Upper lobe of left lung (tissue), 6 donors: ENCODE results near the gene RNF31. TPM values are rescaled to one million over a fixed set of nuclear protein-coding genes. Genes with fewer than 3 reads are reported as not detected.
A peak's percentile ranks its signal among the peaks of the same experiment; 100 is the strongest.

Source experiments
- ATAC-seq, 2 donors: fragments of 200-7000 bp; cut with Tn5 transposase; one replicate each; pipeline ENCODE4 v1.9.1; 2022; ENCODE audit warnings: mild to moderate bottlenecking in 2 of 2, moderate library complexity in 2 of 2; ENCODE audit not compliant: low FRiP score in 2 of 2
- DNase-seq, 2 donors: peaks; one replicate each; pipeline ENCODE4 v3.0.0-alpha.2; 2019 to 2020
- H3K27ac ChIP-seq, 4 donors: fragments of 200-600 bp; sonication (generic); one replicate each; pipeline ENCODE4 v1.5.1; 2016 to 2019
- H3K27me3 ChIP-seq, 4 donors: fragments of 200-600 bp; sonication (generic); one replicate each; pipeline ENCODE4 v1.5.1; 2017 to 2019
- H3K36me3 ChIP-seq, 4 donors: fragments of 200-600 bp; sonication (generic); one replicate each; pipeline ENCODE4 v1.5.1; 2016 to 2019
- H3K4me1 ChIP-seq, 4 donors: fragments of 200-600 bp; sonication (generic); one replicate each; pipeline ENCODE4 v1.5.1; 2018 to 2019
- H3K4me3 ChIP-seq, 4 donors: fragments of 200-600 bp; sonication (generic); one replicate each; pipeline ENCODE4 v1.5.1; 2017 to 2019; ENCODE audit warnings: mild to moderate bottlenecking in 2 of 4, moderate library complexity in 1 of 4
- H3K9me3 ChIP-seq, 4 donors: fragments of 200-600 bp; sonication (generic); one replicate each; pipeline ENCODE4 v1.5.1; 2018 to 2019
- EP300 ChIP-seq, 4 donors: sonication (generic); formaldehyde crosslinking; IDR thresholded peaks; one replicate each; pipeline ENCODE4 v1.5.1; 2017; ENCODE audit warnings: antibody characterized with exemption in 4 of 4, control low read depth in 2 of 4
- POLR2A ChIP-seq, 4 donors: fragments of 450-650 bp; IDR thresholded peaks; one replicate each; pipeline ENCODE4 v1.5.1; 2016 to 2017; ENCODE audit warnings: antibody characterized with exemption in 4 of 4, mild to moderate bottlenecking in 2 of 4
- POLR2AphosphoS5 ChIP-seq, 2 donors: sonication (generic); formaldehyde crosslinking; IDR thresholded peaks; one replicate each; pipeline ENCODE4 v1.5.1; 2017; ENCODE audit warnings: antibody characterized with exemption in 2 of 2
- WGBS, 2 donors: methylation state at CpG; one replicate each; pipeline ENCODE4 v1.1.5; 2017 to 2018; 5-methylcytosine and 5-hydroxymethylcytosine counted together
- total RNA-seq, 6 donors: library from RNA; depleted of rRNA in 4 of 6; stranded (reverse); fragments of >200 nt in 4 of 6; gene quantifications; one replicate each; pipeline versions ENCODE4 v1.1.0 to v1.2.1, GENCODE V29; 2016 to 2021
- TF ChIP-seq, protein P1 (sequence below), 6 experiments: fragments of 450-650 bp in 4 of 6; fragments of 200-600 bp in 2 of 6; sonication (generic) in 2 of 6; IDR thresholded peaks; one replicate each; pipeline ENCODE4 v1.5.1; 2016 to 2019; ENCODE audit warnings: antibody characterized with exemption in 6 of 6
- donor health status: DM: no; HTN: no; CAD: no; lungs with moderate emphysema.
- donor health status: DM: no; HTN: yes; CAD: no; lungs with severe emphysema.

RNF31 gene
- total RNA-seq, 6 donors from 2014 or later: 52.1 to 173 (median 63.9) TPM

GRCh38 chr14:24123424-24124417 is 23.6 kb upstream of the RNF31 start:
- Histone ChIP-seq H3K27ac (no peak overlapping the region), H3K36me3 (peaks cover 38 to 57% (median 50%) of the 10 kb centered on the region in 4 donors), H3K4me1 (no peaks in the 10 kb centered on the region), H3K4me3 (no peak overlapping the region), H3K27me3 (no peaks in the 10 kb centered on the region), H3K9me3 (no peaks in the 10 kb centered on the region)
- 86% methylated on average over 9 of the region's 9 CpGs for WGBS, 2 donors
- ATAC-seq (peak in 1 of 2 donors; percentile 28), DNase-seq (no peak)
- TF ChIP-seq POLR2A (IDR thresholded peaks at IDR 0.05) (no peak), EP300 (IDR thresholded peaks at IDR 0.05) (no peak), POLR2AphosphoS5 (IDR thresholded peaks at IDR 0.05) (no peak)
- TF ChIP-seq, protein P1, sequence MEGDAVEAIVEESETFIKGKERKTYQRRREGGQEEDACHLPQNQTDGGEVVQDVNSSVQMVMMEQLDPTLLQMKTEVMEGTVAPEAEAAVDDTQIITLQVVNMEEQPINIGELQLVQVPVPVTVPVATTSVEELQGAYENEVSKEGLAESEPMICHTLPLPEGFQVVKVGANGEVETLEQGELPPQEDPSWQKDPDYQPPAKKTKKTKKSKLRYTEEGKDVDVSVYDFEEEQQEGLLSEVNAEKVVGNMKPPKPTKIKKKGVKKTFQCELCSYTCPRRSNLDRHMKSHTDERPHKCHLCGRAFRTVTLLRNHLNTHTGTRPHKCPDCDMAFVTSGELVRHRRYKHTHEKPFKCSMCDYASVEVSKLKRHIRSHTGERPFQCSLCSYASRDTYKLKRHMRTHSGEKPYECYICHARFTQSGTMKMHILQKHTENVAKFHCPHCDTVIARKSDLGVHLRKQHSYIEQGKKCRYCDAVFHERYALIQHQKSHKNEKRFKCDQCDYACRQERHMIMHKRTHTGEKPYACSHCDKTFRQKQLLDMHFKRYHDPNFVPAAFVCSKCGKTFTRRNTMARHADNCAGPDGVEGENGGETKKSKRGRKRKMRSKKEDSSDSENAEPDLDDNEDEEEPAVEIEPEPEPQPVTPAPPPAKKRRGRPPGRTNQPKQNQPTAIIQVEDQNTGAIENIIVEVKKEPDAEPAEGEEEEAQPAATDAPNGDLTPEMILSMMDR (IDR thresholded peaks at IDR 0.05): no peak

DNA sequence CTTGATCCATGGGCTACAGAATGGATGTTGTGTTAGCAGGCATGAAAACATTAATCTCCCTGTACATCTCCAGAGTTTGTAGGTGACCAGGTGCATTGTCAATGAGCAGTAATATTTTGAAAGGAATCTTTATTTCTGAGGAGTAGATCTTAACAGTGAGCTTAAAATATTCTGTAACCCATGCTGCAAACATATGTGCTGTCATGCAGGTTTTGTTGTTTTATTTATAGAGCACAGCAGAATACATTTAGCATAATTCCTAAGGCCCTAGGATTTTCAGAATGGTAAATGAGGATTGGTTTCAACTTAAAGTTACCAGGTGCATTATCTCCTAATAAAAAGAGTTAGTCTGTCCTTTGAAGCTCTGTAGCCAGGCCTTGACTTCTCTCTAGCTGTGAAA is 20.4 kb upstream of the RNF31 start:
- ATAC-seq (no peak), DNase-seq (no peak)
- H3K4me1 ChIP-seq: peaks cover 0 to 10% (median 5%) of the 10 kb centered on the region in 4 donors
- no peaks in the 10 kb centered on the region for H3K27me3 ChIP-seq
- H3K36me3 ChIP-seq: peaks cover 10 to 24% (median 20%) of the 10 kb centered on the region in 4 donors
- H3K4me3 ChIP-seq: no peak overlapping the region
- TF ChIP-seq, protein P1 (IDR thresholded peaks at IDR 0.05): no peak
- no peak for TF ChIP-seq POLR2A (IDR thresholded peaks at IDR 0.05)
- no peak for TF ChIP-seq POLR2AphosphoS5 (IDR thresholded peaks at IDR 0.05)
- TF ChIP-seq EP300 (IDR thresholded peaks at IDR 0.05): no peak
- H3K9me3 ChIP-seq: no peaks in the 10 kb centered on the region
- no peak overlapping the region for H3K27ac ChIP-seq

GRCh38 chr14:24127673-24128072 is 19.6 kb upstream of the RNF31 start:
- H3K27me3 ChIP-seq: no peaks in the 10 kb centered on the region
- no peak for TF ChIP-seq POLR2A (IDR thresholded peaks at IDR 0.05)
- no peak for TF ChIP-seq EP300 (IDR thresholded peaks at IDR 0.05)
- TF ChIP-seq POLR2AphosphoS5 (IDR thresholded peaks at IDR 0.05): no peak
- TF ChIP-seq, protein P1 (IDR thresholded peaks at IDR 0.05): no peak
- H3K4me3 ChIP-seq: no peak overlapping the region
- 85 to 86% methylated on average over 2 of the region's 2 CpGs for WGBS, 2 donors
- H3K9me3 ChIP-seq: no peaks in the 10 kb centered on the region
- no peak overlapping the region for H3K27ac ChIP-seq
- H3K4me1 ChIP-seq: peaks cover 0 to 10% (median 5%) of the 10 kb centered on the region in 4 donors
- ATAC-seq (no peak), DNase-seq (no peak)
- H3K36me3 ChIP-seq: peaks cover 6 to 17% (median 12%) of the 10 kb centered on the region in 4 donors

DNA sequence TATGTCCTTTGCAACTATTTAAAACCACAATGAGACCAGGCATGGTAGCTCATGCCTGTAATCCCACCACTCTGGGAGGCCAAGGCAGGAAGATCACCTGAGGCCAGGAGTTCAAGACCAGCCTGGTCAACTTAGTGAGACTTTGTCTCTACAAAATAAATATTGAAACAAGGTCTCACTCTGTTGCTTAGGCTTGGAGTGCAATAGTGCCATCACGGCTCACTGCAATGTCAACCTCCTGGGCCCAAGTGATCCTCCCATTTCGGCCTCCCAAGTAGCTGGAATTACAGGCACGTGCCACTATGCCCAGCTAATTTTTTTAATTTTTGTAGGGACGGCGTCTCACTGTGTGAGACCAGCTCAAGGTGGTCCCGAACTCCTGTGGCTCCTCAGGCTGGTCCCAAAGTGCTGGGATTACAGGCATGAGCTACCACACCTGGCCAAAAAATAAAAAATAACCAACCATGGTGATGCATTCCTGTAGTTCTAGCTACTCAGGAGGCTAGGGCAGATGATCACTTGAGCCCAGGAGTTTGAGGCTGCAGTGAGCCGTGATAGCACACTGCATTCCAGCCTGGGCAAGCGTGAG is 17.8 kb upstream of the RNF31 start:
- ATAC-seq: no peak
- TF ChIP-seq POLR2A (IDR thresholded peaks at IDR 0.05): no peak
- TF ChIP-seq, protein P1 (IDR thresholded peaks at IDR 0.05): no peak
- no peak for TF ChIP-seq POLR2AphosphoS5 (IDR thresholded peaks at IDR 0.05)
- no peak for TF ChIP-seq EP300 (IDR thresholded peaks at IDR 0.05)
- Histone ChIP-seq H3K27me3 (no peaks in the 10 kb centered on the region), H3K36me3 (peaks cover 0 to 2% (median 0%) of the 10 kb centered on the region in 4 donors), H3K4me3 (no peak overlapping the region), H3K27ac (no peak overlapping the region), H3K4me1 (peaks cover 0 to 10% (median 5%) of the 10 kb centered on the region in 4 donors), H3K9me3 (no peaks in the 10 kb centered on the region)
- no peak for DNase-seq
- 94% methylated on average over 8 of the region's 8 CpGs for WGBS, 2 donors
